Retina (tissue), 1 donor: ENCODE data around the gene FBXO10.
"Not testable (repeated sequence)": the region's sequence is repeated elsewhere in the genome, so short reads cannot be mapped to it uniquely, and the experiment has no call there.

Source experiments
- DNase-seq: peaks from one replicate; pipeline ENCODE4 v3.0.0-alpha.2; 2016

Gene FBXO10

DNA sequence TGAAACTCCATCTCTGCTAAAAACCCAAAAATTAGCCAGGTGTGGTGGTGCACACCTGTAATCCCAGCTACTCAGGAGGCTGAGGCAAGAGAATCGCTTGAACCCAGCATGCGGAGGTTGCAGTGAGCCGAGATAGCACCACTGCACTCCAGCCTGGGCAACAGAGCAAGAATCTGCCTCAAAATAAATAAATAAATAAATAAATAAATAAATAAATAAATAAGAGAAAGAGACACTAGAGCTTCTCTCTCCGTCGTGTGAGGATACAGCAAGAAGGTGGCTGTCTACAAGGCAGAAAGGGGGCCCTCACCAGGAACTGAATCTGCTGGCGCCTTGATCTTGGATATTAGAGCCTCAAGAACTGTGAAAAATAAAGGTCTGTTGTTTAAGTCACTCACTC, 102.2 kb downstream of the FBXO10 start:
- not testable (repeated sequence) for DNase-seq

DNA sequence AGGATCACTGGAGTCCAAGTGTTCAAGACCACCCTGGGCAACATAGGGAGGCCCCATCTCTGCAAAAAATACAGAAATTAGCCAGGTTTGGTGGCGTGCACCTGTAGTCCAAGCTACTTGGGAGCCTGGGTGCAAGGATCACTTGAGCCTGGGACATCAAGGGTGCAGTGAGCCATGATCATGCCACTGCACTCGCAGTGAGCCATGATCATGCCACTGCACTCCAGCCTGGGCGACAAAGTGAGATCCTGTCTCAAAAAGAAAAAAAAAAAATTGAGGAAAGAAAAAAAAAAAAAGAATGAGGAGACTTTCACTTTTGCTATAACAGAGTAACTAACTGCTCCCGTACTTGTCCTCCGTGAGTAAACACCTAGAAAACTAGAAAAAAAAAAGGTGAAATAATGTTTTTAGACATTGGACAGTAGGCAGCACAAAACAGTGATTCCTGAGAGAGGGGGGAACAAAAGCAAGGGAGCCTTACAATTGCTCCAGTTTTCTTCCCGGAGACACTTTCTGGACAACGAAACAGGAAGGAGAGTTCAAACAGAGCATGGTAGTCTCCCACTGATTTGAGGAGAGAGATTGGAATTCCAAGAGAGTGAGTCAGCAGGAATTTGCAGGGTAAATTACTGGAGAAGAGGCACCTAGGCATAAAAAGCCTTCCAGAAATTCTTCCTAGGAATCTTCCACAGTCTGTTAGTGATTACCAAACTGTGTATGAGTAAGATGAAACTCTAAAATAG, 104.1 kb downstream of the FBXO10 start:
- peak; percentile 16 for DNase-seq

DNA sequence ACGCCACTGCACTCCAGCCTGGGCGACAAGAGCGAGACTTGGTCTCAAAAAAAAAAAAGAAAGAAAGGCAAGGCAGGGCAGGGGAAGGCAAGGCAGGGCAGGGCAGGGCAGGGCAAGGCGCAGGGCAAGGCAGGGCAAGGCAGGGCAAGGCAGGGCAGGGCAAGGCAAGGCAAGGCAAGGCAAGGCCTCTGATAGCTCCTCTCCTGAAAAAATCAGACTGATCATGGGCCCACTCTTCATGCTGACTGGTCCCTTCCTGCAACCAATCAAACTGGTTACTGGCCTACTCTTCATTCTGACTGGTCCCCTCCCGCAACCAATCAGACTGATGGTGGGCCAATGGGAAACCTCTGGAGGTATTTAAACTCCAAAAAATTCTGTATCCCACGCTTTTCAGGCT, 107.6 kb downstream of the FBXO10 start:
- DNase-seq = no peak

DNA sequence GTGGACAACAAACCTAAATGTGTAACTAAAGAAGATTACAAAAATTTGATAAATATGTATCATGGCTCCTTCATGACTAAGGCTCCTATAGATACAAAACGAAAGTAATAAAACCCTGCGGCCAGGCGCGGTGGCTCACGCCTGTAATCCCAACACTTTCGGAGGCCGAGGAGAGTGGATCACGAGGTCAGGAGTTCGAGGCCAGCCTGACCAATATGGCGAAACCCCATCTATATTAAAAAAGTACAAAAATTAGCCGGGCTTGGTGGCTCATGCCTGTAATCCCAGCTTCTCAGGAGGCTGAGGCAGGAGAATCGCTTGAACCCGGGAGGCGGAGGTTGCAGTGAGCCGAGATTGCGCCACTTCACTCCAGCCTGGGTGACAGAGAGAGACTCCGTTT, 108.7 kb downstream of the FBXO10 start:
- not testable (repeated sequence) for DNase-seq

DNA sequence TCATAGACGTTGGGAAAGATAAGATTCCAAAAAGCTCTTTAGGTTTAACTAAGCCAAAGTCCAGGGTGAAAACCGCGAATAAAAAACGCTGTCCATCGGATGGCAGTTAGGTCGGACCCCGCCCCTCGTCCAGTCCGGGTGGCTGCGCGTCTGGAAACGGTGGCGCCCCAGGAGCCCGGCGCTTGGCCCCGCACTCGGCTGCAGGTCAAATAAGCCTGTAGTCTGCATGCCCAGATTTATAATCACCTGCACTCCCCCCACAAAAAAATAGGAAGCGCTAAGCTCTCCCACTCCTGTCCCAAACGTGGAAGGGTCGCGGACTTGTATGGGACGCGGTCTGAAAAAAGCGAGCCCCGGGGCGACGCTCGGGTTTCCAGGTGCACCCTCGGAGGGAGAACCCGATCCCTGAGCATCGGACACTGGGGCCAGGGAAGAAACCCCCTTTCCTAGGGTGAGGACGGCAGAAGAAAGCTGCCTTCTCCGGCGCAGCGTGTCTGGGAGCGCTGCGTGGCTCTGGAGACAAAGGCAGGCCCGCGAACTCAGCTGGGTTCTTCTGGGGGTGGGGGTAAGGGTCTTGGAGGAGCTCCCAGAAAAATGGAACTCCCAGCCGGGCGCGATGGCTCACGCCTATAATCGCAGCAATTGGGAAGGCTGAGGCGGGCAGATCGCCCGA, 110.0 kb downstream of the FBXO10 start:
- peak; percentile 95 for DNase-seq

DNA sequence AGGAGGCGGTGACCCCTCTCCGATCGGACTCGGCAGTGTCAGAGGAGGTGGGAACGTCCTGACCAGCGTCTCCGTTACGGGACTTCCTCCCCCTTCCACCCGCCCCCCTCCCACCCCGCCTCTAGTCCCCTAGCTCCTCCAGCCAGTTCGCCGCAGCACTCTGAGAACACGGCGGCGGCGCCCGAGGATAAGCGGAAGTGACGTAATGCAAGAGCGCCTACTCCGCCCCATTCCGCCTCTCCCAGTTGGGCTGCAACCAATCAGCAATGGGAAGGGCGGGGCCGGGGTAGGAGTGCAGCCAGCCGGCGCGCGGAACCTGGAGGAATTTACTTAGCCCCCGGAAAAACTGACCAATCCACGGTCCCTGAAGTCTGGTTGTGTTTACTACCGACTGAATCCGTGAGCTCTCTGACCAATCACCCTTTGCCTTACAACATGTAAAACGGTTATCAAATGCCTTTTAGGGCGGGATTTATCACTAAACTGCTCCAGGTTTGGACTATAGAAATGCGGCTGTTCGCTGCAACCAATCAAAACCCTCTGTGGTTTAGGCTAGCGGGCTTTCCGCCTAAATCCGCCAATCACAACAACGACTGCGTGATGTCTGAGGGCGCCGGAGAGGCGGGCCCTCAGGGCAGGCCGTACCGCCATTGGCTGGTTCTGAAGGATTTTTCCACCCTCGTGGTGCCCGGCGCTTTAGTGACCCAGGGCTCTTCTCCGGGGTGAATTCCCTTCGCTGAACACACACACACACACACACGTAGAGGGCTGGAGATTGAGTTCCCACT, 110.7 kb downstream of the FBXO10 start, which contains the start of gene ZBTB5:
Gene ZBTB5 (minus strand): TSS at position 202 of the 788 bp plus-strand sequence. CDS start 22,899 bp downstream, outside the sequence.
- peak; percentile 99 for DNase-seq

DNA sequence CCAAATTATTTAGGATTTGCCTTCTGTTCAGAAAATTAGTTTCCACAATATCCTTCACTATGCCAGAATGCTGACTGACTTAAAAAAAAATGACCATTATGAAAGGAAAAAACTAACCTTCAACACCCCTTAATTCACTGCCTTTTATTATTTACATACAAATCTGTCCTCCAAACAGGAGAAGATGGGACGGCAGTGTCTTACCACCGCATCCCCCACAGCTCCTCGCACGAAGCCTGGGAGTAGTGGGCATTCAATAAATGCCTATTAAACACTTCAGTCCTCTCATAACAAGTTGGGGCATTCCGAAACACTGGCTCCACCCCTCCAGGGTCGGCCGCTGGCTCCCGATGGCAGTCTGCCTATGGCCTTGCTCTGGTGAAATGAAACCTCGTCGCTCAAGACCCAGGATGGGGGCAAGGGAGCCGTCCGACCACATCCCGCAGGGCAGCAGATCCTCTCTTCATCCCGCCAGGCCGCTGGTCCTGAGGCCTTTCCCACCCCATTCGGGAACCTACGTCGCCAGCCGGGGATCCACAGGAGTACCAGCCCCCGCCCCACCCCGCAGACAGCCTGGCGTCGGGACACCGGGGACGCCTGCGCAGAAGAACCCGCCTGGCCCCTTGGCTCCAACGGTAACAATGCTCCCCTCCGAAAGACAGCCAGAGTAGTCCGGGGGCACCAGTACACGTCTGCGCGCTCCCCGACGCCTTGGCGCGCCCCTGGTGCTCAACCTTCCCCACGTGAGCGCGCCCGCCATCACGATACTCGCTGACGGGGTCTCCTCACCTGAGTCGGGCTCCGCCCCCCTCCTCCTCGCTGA, 111.5 kb downstream of the FBXO10 start:
- DNase-seq = peak; percentile 92

DNA sequence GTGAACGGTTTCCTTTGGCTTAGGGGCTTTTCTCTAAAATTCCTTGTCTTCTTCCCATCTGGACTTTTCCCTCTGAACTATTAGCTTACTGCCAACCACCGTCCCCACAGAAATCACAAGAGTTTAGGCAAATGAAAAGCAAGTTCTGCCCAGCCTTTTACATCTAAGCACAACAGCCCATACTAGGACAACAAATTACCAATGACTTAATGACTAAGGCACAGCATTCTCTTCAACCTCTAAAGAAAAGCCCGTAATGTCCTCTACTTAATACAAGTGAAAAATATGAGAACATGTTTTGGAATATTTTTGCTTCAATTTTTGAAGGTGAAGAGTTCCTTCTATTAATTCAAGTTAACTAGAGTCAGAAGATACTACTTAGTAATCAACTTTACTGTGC, 112.2 kb downstream of the FBXO10 start:
- DNase-seq = no peak
